Left renal cortex interstitium (tissue), 4 donors: Measurements from ENCODE around the gene C10orf90. TPM values are rescaled to one million over a fixed set of nuclear protein-coding genes. Genes with fewer than 3 reads are reported as not detected.

ENCODE experiments used
- DNase-seq, 4 donors: peaks; one replicate each; pipeline ENCODE4 v3.0.0-alpha.2; 2013; ENCODE audit warnings: low read depth in 4 of 4, low spot score in 2 of 4, missing footprints in 1 of 4
- polyA plus RNA-seq, 4 donors: library from polyadenylated mRNA; unstranded; fragments of 120-200 nt; gene quantifications; one replicate each; pipeline ENCODE4 v1.2.1, GENCODE V29; 2013; ENCODE audit not compliant: insufficient read length in 4 of 4

Gene C10orf90
- polyA plus RNA-seq, 4 donors: 0.39 to 0.88 (median 0.53) TPM

GRCh38 chr10:126518218-126519080 lies 152.0 kb downstream of the C10orf90 start:
- DNase-seq: no peak

DNA sequence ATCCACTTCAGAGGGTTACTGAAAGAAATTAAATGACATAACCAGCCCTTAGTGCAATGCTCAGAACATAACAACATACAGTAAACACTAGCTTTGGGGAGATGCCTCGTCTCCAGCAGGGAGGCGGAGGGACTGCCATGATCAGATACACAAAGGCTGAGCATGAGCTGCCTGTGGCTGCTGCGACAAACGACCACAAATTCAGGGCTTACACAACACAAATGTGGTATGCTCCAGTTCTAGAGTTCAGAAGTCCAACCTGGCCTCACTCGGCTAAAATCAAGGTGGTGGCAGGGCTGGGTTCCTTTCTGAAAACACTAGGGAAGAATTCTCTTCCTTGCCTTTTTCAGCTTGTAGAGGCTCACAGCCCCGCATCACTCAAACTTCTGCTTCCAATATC lies 154.0 kb downstream of the C10orf90 start:
- no peak for DNase-seq

GRCh38 chr10:126511917-126512479 lies 158.5 kb downstream of the C10orf90 start:
- no peak for DNase-seq

- DNase-seq: no peak
Measured at GRCh38 chr10:126509182-126509581, 161.3 kb downstream of the C10orf90 start.

DNA sequence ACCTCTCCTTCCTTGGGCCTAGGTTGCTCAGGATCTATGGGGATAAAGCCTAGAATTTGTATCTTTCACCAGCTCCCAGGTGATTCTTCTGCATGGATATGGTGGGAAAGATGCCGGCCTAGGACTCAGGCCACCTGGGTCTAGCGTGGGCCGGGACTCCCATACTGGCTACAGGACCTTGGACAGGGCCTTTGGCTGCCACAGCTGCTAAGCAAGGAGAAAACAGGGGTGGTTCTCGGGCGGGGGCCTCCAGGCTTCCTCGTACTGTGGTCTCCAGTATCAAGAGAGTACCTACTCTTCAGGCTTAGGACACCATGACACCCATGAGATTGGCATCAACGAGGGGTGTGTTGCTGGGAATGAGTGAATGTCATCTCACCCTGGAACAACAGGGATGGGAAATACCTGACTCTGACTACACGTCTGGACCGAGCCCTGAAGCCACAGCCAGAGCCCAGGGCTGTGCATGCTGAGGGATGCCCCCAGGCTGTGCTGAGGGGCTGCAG lies 161.9 kb downstream of the C10orf90 start:
- DNase-seq: peak in 1 of 4 donors; percentile 11

DNA sequence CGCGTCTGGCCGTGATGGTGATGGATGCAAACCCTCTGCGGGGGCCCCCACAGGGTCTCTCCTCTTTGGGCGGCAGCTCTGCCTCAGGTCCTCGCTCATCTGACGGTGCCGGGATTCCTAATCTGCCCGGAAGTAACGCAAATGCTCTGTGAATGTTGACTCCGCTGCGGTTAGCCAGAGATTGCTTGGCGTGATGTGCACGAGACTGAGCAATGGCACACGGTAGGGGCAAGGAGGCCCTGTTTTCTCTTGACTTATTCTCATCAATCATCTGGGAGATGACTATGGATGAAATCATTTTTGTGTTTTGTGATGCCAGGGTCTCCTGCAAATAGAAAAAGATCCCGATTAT lies 165.8 kb downstream of the C10orf90 start:
- no peak for DNase-seq

DNA sequence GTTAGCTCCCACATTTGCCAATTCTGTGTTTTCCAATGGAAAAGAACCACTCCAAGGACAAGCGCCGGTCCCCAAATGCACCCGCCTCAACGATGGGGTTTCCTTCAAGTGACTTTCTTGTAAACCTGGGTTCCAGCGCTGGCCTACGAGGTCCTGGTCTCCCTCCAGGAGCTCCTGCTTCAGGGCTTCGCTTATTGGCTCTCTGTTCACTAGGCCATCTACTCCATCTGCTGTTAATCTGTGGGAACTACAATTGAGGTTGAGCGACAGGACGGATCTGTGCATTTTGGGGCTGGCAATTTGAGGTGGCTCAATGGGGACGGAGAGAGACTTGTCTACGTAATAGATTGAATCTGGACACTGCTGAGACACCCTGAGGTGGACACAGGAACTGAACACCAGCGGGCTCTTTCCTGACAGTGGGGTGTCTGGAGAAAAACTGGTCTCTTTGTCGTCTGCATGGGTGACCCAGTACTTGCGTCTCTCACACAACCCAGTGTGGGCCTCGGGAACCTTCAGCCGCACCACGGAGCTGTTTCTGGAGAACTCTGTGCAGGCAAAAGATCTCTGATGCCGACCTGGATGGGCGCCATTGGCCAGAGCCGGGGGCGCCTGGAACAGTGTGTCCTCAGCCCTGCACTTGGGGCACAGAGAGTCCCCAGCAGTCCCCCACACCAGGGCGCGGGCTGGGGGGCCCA lies 166.3 kb downstream of the C10orf90 start:
- DNase-seq: peak; percentile 21 to 50 (median 28)

GRCh38 chr10:126503392-126504062 lies 167.0 kb downstream of the C10orf90 start:
- no peak for DNase-seq

DNA sequence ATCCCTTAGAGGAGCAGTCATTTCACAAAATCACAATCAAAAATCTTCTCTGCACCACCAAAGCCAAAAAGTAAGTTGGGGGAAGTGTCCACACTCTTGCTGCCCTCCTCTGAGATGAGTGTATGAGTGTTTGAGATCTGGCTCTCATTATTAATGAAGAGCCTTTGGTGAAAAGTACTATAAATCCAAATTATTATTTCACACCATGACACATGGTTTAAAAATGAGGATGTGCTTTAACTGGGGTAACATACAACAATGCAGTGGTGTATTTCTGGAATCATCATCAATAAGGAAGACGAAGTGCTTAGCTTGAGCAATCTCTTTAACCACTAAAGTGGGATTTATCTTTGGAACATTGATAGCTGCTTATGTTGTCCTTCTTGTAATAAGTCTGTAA lies 168.1 kb downstream of the C10orf90 start:
- DNase-seq: no peak

- no peak for DNase-seq
Measured at GRCh38 chr10:126501828-126502227, 168.7 kb downstream of the C10orf90 start.

DNA sequence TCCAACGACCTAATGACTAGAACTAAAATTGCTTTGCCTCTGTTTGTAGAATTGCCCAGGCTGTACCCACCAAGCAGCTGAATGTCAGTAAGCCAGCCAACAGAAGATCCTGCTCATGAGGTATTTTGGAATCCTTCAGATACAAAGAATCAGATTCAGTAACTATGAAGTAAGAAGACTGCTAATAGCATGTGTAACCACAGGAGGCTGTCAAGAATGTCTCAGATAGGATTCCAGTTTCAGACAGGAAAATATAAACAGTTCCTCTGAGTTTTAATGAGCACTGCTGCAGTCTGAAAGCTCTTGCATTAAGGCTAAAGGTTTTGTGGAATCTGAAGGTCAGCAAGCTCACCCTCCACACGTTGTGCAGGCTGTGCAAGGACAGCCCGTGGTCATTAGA lies 169.6 kb downstream of the C10orf90 start:
- no peak for DNase-seq

GRCh38 chr10:126500185-126500584 lies 170.3 kb downstream of the C10orf90 start:
- no peak for DNase-seq

GRCh38 chr10:126499744-126500143 lies 170.7 kb downstream of the C10orf90 start:
- no peak for DNase-seq

DNA sequence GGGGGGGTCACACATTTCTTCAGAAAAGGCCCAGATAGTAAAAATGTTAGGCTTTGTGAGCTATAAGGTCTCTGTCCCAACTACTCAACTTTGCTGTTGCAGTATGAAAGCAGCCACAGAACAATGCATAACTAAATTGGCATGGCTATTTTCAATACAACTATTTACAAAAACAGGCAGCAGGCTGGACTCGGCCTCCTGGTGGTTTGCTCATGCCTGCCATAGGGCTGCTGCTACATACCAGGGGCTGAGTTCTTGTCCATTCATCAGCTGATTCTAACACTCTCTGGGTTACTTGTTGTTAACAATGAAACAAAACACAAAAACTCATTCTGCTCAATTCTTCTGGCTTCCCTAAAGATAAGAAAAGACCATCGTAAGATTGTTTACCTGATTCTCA lies 172.8 kb downstream of the C10orf90 start:
- no peak for DNase-seq

- no peak for DNase-seq
Measured at GRCh38 chr10:126496771-126497545, 173.5 kb downstream of the C10orf90 start.

- no peak for DNase-seq
Measured at GRCh38 chr10:126491476-126491875, 179.0 kb downstream of the C10orf90 start.

DNA sequence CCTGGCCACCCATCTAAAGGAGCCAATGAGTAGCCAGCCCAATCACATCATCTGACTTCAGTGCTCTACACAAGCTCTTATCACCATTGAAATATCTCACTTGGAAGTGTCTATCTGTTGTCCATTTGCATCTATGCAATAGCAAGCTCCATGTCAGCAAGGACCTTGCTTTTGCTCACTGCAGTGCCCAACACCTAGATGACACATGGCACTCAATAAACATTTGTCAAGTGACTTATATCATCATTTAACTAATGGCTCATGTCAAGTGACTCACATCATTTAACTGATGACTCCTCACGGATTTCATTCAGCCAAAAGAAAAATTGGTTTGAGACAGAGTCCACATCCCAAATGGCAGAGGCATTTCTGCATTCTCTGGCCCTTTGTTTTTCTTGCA lies 189.3 kb downstream of the C10orf90 start:
- DNase-seq: no peak

- no peak for DNase-seq
Measured at GRCh38 chr10:126480648-126481047, 189.8 kb downstream of the C10orf90 start.

GRCh38 chr10:126479280-126479895 lies 191.1 kb downstream of the C10orf90 start:
- DNase-seq: no peak

GRCh38 chr10:126478546-126478945 lies 191.9 kb downstream of the C10orf90 start:
- DNase-seq: no peak
